ENCODE results near the gene NKD1. TPM values are rescaled to one million over a fixed set of nuclear protein-coding genes. Genes with fewer than 3 reads are reported as not detected.
"Not testable (repeated sequence)": the region's sequence is repeated elsewhere in the genome, so short reads cannot be mapped to it uniquely, and the experiment has no call there.

NKD1 gene
- total and polyA plus RNA-seq, 8 donors: 0.44 to 284 (median 2.1) TPM

DNA sequence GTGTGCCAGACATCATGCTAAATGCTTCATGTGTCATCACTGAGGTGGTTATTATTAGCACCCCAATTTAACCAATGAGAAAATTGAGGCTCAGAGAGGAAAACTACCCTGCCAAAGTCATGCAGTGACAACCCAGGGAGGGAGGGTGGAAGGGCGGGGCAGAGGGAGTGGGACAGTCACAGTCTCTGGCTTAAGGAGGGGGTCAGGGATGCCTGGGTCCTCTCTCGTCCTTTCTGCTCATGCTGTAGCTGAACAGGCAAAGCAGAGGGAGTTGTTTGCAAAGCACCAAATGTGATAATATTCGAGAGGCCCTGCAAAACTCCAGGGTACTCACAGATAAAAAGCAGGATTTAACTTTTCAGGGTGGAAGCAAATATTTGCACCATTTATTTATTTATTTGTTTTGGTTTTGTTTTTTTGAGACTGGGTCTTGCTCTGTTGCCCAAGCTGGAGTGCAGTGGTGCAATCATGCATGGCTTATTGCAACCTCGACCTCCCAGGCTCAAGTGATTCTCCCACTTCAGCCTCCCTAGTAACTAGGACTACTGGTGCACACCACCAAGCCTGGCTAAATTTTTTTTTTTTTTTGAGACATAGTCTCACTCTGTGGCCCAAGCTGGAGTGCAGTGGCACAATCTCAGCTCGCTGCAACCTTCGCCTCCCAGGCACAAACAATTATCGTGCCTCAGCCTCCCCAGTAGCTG lies 47.9 kb upstream of the NKD1 start:
- Histone ChIP-seq H3K27ac (no peak overlapping the region), H3K4me3 (no peak overlapping the region), H3K36me3 (no peaks in the 10 kb centered on the region), H3K27me3 (no peaks in the 10 kb centered on the region), H3K9me3 (peaks cover 0 to 6% (median 3%) of the 10 kb centered on the region in 4 donors), H3K4me1 (peaks cover 0 to 5% (median 0%) of the 10 kb centered on the region in 4 donors)
- intact Hi-C loops (cut with DNase I; ENCODE audit: low total_unique reads): no loop called here
- DNase-seq: no peak
- 71 to 83% (median 80%) methylated on average over 7 of the region's 7 CpGs for WGBS, 5 donors
- no peak for TF ChIP-seq EP300 (IDR thresholded peaks at IDR 0.05)
- TF ChIP-seq, protein P1, sequence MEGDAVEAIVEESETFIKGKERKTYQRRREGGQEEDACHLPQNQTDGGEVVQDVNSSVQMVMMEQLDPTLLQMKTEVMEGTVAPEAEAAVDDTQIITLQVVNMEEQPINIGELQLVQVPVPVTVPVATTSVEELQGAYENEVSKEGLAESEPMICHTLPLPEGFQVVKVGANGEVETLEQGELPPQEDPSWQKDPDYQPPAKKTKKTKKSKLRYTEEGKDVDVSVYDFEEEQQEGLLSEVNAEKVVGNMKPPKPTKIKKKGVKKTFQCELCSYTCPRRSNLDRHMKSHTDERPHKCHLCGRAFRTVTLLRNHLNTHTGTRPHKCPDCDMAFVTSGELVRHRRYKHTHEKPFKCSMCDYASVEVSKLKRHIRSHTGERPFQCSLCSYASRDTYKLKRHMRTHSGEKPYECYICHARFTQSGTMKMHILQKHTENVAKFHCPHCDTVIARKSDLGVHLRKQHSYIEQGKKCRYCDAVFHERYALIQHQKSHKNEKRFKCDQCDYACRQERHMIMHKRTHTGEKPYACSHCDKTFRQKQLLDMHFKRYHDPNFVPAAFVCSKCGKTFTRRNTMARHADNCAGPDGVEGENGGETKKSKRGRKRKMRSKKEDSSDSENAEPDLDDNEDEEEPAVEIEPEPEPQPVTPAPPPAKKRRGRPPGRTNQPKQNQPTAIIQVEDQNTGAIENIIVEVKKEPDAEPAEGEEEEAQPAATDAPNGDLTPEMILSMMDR (IDR thresholded peaks at IDR 0.05): no peak
- TF ChIP-seq POLR2AphosphoS5 (IDR thresholded peaks at IDR 0.05): no peak
- TF ChIP-seq POLR2A (IDR thresholded peaks at IDR 0.05): no peak

DNA sequence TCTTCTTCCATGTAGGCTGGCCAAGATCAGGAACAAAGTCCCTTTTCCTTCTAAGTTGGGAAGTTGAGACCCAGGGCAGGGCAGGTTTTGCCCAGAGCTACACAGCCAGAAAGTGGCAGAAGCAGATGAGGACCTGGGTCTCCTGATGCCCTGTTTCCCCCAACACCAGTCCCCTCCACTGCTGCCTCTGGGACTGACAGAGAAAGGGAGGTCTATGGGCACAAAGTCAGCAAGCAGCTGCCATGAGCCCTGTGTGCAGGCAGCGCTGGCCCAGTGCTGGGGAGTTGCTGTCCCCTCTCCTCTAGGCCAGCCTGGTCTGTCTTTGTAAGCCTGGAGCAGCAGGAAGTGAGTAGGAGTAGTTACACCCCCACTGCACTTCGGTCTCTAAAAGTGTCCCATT lies 46.9 kb upstream of the NKD1 start:
- DNase-seq: no peak

DNA sequence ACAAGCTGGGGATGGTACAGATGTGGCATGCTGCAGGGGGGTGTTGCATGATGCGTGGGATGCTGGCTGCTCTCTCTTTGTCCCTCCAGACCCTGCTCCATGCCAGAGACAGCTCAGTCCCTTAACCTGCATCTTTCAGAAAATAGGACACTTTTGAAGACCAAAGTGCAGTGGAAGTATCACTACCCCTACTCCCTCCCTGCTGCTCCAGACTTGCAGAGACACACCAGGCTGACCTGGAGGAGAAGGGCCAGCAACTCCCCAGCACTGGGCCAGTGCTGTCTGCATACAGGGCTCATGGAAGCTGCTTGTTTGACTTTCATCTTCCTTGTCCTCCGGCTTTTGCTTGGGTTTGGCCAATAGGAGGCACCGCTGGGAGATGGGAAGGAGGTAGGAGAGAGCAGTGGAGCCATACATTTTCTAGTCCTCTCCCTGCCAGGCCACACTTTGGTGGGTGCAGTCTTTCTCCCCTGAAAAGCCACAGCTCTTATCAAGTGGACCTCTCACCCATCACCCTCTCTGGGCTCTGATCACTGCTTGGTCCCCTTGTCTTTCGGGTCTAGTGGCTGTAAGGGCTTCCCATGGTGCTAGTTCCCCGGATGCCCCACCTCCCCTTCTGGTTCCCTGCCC lies 46.1 kb upstream of the NKD1 start:
- Histone ChIP-seq H3K27me3 (no peaks in the 10 kb centered on the region), H3K36me3 (no peaks in the 10 kb centered on the region), H3K4me1 (peaks cover 0 to 5% (median 0%) of the 10 kb centered on the region in 4 donors), H3K9me3 (peaks cover 0 to 6% (median 3%) of the 10 kb centered on the region in 4 donors), H3K27ac (no peak overlapping the region), H3K4me3 (no peak overlapping the region)
- no peak for DNase-seq
- intact Hi-C loops (cut with DNase I; ENCODE audit: low total_unique reads): no loop called here
- TF ChIP-seq, protein P1 (IDR thresholded peaks at IDR 0.05): no peak
- TF ChIP-seq POLR2AphosphoS5 (IDR thresholded peaks at IDR 0.05): no peak
- TF ChIP-seq EP300 (IDR thresholded peaks at IDR 0.05): no peak
- no peak for TF ChIP-seq POLR2A (IDR thresholded peaks at IDR 0.05)
- WGBS, 5 donors: 80 to 90% (median 87%) methylated on average over 5 of the region's 5 CpGs

More for the DNA sequence above, 46.9 kb upstream of the NKD1 start:
- Histone ChIP-seq H3K27ac (no peak overlapping the region), H3K27me3 (no peaks in the 10 kb centered on the region), H3K36me3 (no peaks in the 10 kb centered on the region), H3K4me3 (no peak overlapping the region), H3K4me1 (peaks cover 0 to 5% (median 0%) of the 10 kb centered on the region in 4 donors), H3K9me3 (peaks cover 0 to 6% (median 3%) of the 10 kb centered on the region in 4 donors)
- TF ChIP-seq POLR2A (IDR thresholded peaks at IDR 0.05): no peak
- TF ChIP-seq, protein P1 (IDR thresholded peaks at IDR 0.05): no peak
- TF ChIP-seq EP300 (IDR thresholded peaks at IDR 0.05): no peak
- WGBS, 5 donors: 67 to 95% (median 88%) methylated on average over 2 of the region's 2 CpGs
- intact Hi-C loops (cut with DNase I; ENCODE audit: low total_unique reads): no loop called here

DNA sequence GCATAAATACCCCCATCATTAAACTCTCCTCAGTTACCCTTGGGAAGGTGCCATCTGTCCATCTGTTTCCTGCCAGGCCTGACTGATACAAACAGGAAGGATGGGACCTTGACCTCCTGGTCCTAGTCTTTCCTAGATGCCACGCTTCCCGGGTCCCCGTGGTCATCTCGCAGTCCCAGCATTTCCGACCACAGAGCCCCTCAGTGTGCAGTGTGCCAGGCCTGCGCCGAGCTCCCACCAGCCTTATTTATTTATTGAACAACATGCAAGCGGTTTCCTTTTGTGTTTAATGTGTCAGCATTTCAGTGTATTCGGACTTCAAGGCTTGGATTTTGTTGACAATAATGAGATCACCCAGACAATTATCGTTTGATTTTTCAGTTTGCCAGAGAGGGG lies 45.6 kb upstream of the NKD1 start:
- H3K36me3 ChIP-seq: no peaks in the 10 kb centered on the region
- 52 to 69% (median 57%) methylated on average over 10 of the region's 10 CpGs for WGBS, 5 donors
- H3K4me1 ChIP-seq: peaks cover 0 to 5% (median 0%) of the 10 kb centered on the region in 4 donors
- no peak for DNase-seq
- peaks cover 0 to 6% (median 3%) of the 10 kb centered on the region in 4 donors for H3K9me3 ChIP-seq
- H3K27me3 ChIP-seq: no peaks in the 10 kb centered on the region
- TF ChIP-seq, protein P1 (IDR thresholded peaks at IDR 0.05): no peak
- no peak for TF ChIP-seq POLR2AphosphoS5 (IDR thresholded peaks at IDR 0.05)
- TF ChIP-seq EP300 (IDR thresholded peaks at IDR 0.05): no peak
- no peak for TF ChIP-seq POLR2A (IDR thresholded peaks at IDR 0.05)
- H3K27ac ChIP-seq: no peak overlapping the region
- intact Hi-C loops (cut with DNase I; ENCODE audit: low total_unique reads): no loop called here
- H3K4me3 ChIP-seq: no peak overlapping the region

DNA sequence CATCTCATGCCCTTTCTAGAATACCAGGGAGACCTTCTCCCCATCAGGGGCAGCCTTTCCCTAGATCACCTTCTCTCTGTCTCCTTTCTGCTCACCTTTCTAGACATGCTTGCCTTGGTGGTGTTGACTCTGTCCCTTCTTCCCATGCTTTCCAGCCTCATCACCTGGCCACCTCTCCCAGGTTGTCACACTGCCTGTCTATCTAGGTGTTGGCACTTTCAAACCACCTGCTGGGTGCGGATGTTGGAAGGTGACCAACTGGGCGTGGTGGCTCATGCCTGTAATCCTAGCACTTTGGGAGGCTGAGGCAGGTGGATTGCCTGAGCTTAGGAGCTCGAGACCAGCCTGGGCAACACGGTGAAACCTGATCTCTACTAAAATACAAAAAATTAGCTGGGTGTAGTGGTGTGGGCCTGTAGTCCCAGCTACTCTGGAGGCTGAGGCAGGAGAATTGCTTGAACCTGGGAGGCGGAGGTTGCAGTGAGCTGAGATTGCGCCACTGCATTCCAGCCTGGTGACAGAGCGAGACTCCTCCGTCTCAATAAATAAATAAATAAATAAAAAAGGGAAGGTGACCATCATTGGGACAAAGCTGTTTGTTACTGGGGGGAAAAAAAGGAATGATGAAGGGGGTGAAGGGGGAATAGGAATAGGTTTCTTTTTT lies 44.2 kb upstream of the NKD1 start:
- intact Hi-C loops (cut with DNase I; ENCODE audit: low total_unique reads); H3K27ac ChIP-seq; H3K9me3 ChIP-seq; H3K4me3 ChIP-seq; H3K36me3 ChIP-seq; H3K4me1 ChIP-seq; H3K27me3 ChIP-seq: not testable (repeated sequence)
- WGBS, 5 donors: 64 to 85% (median 67%) methylated on average over 8 of the region's 8 CpGs
- peak in 1 of 2 donors; percentile 47 for DNase-seq

Data from stomach (tissue), 9 donors.